ENCODE data around the gene RAB12. TPM values are rescaled to one million over a fixed set of nuclear protein-coding genes. Genes with fewer than 3 reads are reported as not detected.
A peak's percentile ranks its signal among the peaks of the same experiment; 100 is the strongest.

Gene RAB12
- total RNA-seq, 3 donors from 2014 or later = 46.5 to 64.0 (median 55.0) TPM

DNA sequence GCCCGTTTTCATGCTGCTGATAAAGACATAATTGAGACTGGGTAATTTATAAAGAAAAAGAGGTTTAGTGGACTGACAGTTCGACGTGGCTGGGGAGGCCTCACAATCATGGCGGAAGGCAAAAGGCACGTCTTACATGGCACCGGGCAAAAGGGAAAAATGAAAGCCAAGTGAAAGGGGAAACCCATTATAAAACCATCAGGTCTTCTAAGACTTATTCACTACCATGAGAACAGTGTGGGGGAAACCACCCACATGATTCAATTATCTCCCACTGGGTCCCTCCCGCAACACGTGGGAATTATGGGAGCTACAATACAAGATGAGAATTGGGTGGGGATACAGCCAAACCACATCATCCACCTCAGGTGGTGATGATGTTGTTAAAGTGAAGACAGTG is 3.3 kb upstream of the RAB12 start:
- no peaks in the 10 kb centered on the region for H3K36me3 ChIP-seq
- intact Hi-C loops (cut with DNase I; ENCODE audit: low total_unique reads) = no loop called here
- no peak for DNase-seq (ENCODE audit: low spot score in 2 of 2)

DNA sequence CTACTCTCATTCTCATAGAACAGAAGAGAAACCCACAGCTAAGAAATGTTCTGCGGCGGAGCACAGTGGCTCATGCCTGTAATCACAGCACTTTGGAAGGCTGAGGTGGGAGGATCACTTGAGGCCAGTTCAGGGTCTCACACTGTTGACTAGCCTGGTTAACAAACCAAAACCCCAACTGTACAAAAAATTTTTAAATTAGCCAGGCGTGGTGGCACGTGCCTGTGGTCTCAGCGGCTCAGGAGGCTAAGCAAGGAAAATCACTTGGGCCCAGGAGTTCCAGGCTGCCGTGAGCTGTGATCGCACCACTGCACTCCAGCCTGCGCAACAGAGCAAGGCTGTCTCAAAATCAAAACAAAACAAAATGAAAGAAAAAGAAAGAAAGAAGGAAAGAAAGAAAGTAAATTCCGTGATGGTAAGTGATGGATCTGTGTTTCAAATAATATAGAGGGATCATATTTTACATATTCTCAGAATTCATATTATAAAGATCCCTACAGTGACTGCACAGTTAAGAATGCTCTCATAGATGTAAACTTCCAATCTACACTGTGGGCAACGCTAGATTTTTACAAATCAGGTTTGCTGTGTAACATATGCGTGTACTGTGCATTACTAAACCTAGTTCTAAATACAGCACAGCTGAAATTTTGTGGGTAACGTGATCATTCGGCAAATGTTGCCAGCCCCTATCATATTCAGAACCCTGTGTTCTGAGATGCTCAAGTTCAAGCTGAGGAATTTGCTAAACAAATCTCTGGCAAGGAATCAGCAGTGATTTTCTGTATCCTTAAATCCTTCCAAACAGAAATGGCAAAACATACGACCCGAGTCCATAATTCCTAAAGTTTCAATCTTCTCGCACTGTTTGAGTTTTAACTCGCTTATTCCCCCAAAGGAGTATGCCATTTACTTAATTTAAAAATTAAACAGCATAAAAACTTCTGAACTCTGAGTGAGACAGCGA is 1.2 kb upstream of the RAB12 start:
- TF ChIP-seq CTCF (IDR thresholded peaks at IDR 0.05) = no peak
- TF ChIP-seq POLR2AphosphoS5 (IDR thresholded peaks at IDR 0.05) = no peak
- TF ChIP-seq POLR2A (IDR thresholded peaks at IDR 0.05) = no peak
- no peaks in the 10 kb centered on the region for H3K27me3 ChIP-seq
- no peaks in the 10 kb centered on the region for H3K9me3 ChIP-seq
- H3K27ac ChIP-seq = peak overlapping the region; percentile 70 to 83
- H3K4me3 ChIP-seq = peak overlapping the region; percentile 81 to 94 (median 89)
- intact Hi-C loops (cut with DNase I; ENCODE audit: low total_unique reads) = no loop called here
- H3K4me1 ChIP-seq = peaks cover 3 to 12% of the 10 kb centered on the region in 2 donors
- no peaks in the 10 kb centered on the region for H3K36me3 ChIP-seq
- no peak for DNase-seq (ENCODE audit: low spot score in 2 of 2)

More for the DNA sequence above, 3.3 kb upstream of the RAB12 start:
- H3K4me1 ChIP-seq = no peaks in the 10 kb centered on the region
- no peaks in the 10 kb centered on the region for H3K27me3 ChIP-seq
- H3K27ac ChIP-seq = no peak overlapping the region
- H3K4me3 ChIP-seq = no peak overlapping the region
- TF ChIP-seq POLR2A (IDR thresholded peaks at IDR 0.05) (no peak), POLR2AphosphoS5 (IDR thresholded peaks at IDR 0.05) (no peak), CTCF (IDR thresholded peaks at IDR 0.05) (no peak)
- no peaks in the 10 kb centered on the region for H3K9me3 ChIP-seq

- intact Hi-C loops (cut with DNase I; ENCODE audit: low total_unique reads) = no loop called here
- no peaks in the 10 kb centered on the region for H3K9me3 ChIP-seq
- no peaks in the 10 kb centered on the region for H3K27me3 ChIP-seq
- TF ChIP-seq POLR2A (IDR thresholded peaks at IDR 0.05) (no peak), POLR2AphosphoS5 (IDR thresholded peaks at IDR 0.05) (no peak), CTCF (IDR thresholded peaks at IDR 0.05) (no peak)
- peak overlapping the region; percentile 72 to 83 for H3K27ac ChIP-seq
- H3K4me1 ChIP-seq = peaks cover 3 to 13% of the 10 kb centered on the region in 2 donors
- H3K4me3 ChIP-seq = peak overlapping the region; percentile 81 to 94 (median 89)
- DNase-seq (ENCODE audit: low spot score in 2 of 2) = no peak
- no peaks in the 10 kb centered on the region for H3K36me3 ChIP-seq
These were observed 622 bp downstream of the RAB12 start for GRCh38 chr18:8609659-8610458.

GRCh38 chr18:8610459-8610851 is 1.2 kb downstream of the RAB12 start:
- Histone ChIP-seq H3K4me3 (peak overlapping the region; percentile 81 to 94 (median 89)), H3K4me1 (peaks cover 7 to 18% of the 10 kb centered on the region in 2 donors), H3K9me3 (no peaks in the 10 kb centered on the region), H3K27me3 (no peaks in the 10 kb centered on the region), H3K27ac (peak overlapping the region; percentile 72 to 83), H3K36me3 (no peaks in the 10 kb centered on the region)
- intact Hi-C loops (cut with DNase I; ENCODE audit: low total_unique reads) = no loop called here
- TF ChIP-seq CTCF (IDR thresholded peaks at IDR 0.05) = no peak
- no peak for TF ChIP-seq POLR2A (IDR thresholded peaks at IDR 0.05)
- no peak for TF ChIP-seq POLR2AphosphoS5 (IDR thresholded peaks at IDR 0.05)
- DNase-seq (ENCODE audit: low spot score in 2 of 2) = no peak

Measured in breast epithelium (tissue), 4 donors.